Right lobe of liver (tissue), 6 donors: ENCODE data around the gene AKAP13. TPM values are rescaled to one million over a fixed set of nuclear protein-coding genes. Genes with fewer than 3 reads are reported as not detected.

ENCODE experiments used
- ATAC-seq, 4 donors: fragments of 200-7000 bp; cut with Tn5 transposase; one replicate each; pipeline ENCODE4 v1.9.1; 2020; ENCODE audit warnings: mild to moderate bottlenecking in 4 of 4, moderate library complexity in 4 of 4
- DNase-seq, 3 donors: peaks; one replicate each; pipeline ENCODE4 v3.0.0-alpha.2; 2020
- H3K27ac ChIP-seq, 3 donors: fragments of 200-600 bp; one replicate each; pipeline ENCODE4 v1.8.0; 2022
- H3K27me3 ChIP-seq, 2 donors: fragments of 200-600 bp; one replicate each; pipeline ENCODE4 v1.8.0; 2022
- H3K36me3 ChIP-seq, 4 donors: fragments of 200-600 bp; sonication (generic) in 1 of 4; one replicate each; pipeline versions ENCODE4 v1.5.1 to v1.8.0; 2017 to 2022; ENCODE audit warnings: control low read depth in 1 of 4
- H3K4me1 ChIP-seq, 4 donors: fragments of 200-600 bp; sonication (generic) in 1 of 4; one replicate each; pipeline versions ENCODE4 v1.5.1 to v1.8.0; 2017 to 2022; ENCODE audit warnings: control low read depth in 1 of 4
- H3K4me3 ChIP-seq, 3 donors: fragments of 200-600 bp; one replicate each; pipeline ENCODE4 v1.8.0; 2022
- H3K9me3 ChIP-seq, 4 donors: fragments of 200-600 bp; sonication (generic) in 1 of 4; one replicate each; pipeline versions ENCODE4 v1.5.1 to v1.8.0; 2017 to 2022; ENCODE audit warnings: control low read depth in 1 of 4
- POLR2A ChIP-seq: fragments of 450-650 bp; IDR thresholded peaks from one replicate; pipeline ENCODE4 v1.6.1; 2017; ENCODE audit warnings: antibody characterized with exemption, mild to moderate bottlenecking
- WGBS: methylation state at CpG from one replicate; pipeline ENCODE4 v1.1.6; 2018; ENCODE audit warnings: low coverage, low lambda C conversion rate; ENCODE audit not compliant: insufficient coverage; ENCODE audit errors: missing lambda C conversion rate; 5-methylcytosine and 5-hydroxymethylcytosine counted together
- intact Hi-C, 2 donors: fragments of 100-400 bp; cut with DNase I; formaldehyde crosslinking; loops; one replicate each; pipeline versions ENCODE4 v1.11.2 to v1.14.1; 2022
- total RNA-seq, 6 experiments: library from RNA; depleted of rRNA in 2 of 6; stranded (reverse); fragments of >200 nt in 2 of 6; fragmentation: NEBNext Ultra II Directional in 3 of 6; extraction: Animal tissue kit (Norgen Biotek cat#: 25700) in 3 of 6; gene quantifications; one replicate each; pipeline versions ENCODE4 v1.1.0 to v1.2.4, GENCODE V29; 2016 to 2023
- TF ChIP-seq, protein P1 (sequence below), 4 donors: fragments of 200-600 bp in 3 of 4; fragments of 450-650 bp in 1 of 4; IDR thresholded peaks; one replicate each; pipeline versions ENCODE4 v1.5.1 to v1.8.0; 2016 to 2022; ENCODE audit warnings: antibody characterized with exemption in 4 of 4, mild to moderate bottlenecking in 2 of 4
- donor health status: DM: no; HTN: yes; CAD: no.
- donor health status: DM: no; HTN: no; CAD: no.
- donor health status: DM: no; HTN: no; CAD: no.
- donor health status: DM: no; HTN: yes; CAD: no.
- donor health status: DM: no; HTN: yes; CAD: no.

Gene AKAP13
- total RNA-seq, 6 experiments from 2014 or later = 50.1 to 73.1 (median 63.9) TPM

DNA sequence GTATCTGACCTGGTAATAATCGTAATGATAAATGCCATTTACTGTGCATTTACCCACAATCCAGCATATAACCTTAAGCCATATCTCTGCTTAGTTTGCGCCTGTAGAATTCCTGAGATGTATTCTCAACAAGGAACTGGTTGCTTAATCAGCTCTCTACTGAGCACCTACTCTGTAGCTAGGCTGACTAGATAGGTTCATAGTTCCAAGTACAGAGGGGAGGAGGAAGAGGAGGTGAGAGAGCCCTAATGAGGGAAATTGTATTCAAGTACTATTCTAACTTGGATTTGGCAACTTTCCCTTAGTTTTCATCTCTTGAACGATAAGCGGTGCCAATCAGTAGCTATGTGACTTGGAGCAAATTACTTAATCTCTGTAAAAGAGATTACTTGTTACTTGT lies 5.6 kb upstream of the AKAP13 start:
- DNase-seq (no peak), ATAC-seq (no peak)
- intact Hi-C loops = no loop called here
- Histone ChIP-seq H3K4me3 (no peak overlapping the region), H3K4me1 (no peaks in the 10 kb centered on the region), H3K27ac (no peak overlapping the region), H3K36me3 (no peaks in the 10 kb centered on the region), H3K9me3 (no peaks in the 10 kb centered on the region), H3K27me3 (no peaks in the 10 kb centered on the region)
- WGBS = 77% methylated on average over 4 of the region's 4 CpGs
- TF ChIP-seq POLR2A = no peak
- TF ChIP-seq, protein P1, sequence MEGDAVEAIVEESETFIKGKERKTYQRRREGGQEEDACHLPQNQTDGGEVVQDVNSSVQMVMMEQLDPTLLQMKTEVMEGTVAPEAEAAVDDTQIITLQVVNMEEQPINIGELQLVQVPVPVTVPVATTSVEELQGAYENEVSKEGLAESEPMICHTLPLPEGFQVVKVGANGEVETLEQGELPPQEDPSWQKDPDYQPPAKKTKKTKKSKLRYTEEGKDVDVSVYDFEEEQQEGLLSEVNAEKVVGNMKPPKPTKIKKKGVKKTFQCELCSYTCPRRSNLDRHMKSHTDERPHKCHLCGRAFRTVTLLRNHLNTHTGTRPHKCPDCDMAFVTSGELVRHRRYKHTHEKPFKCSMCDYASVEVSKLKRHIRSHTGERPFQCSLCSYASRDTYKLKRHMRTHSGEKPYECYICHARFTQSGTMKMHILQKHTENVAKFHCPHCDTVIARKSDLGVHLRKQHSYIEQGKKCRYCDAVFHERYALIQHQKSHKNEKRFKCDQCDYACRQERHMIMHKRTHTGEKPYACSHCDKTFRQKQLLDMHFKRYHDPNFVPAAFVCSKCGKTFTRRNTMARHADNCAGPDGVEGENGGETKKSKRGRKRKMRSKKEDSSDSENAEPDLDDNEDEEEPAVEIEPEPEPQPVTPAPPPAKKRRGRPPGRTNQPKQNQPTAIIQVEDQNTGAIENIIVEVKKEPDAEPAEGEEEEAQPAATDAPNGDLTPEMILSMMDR (IDR thresholded peaks at IDR 0.05) = no peak

DNA sequence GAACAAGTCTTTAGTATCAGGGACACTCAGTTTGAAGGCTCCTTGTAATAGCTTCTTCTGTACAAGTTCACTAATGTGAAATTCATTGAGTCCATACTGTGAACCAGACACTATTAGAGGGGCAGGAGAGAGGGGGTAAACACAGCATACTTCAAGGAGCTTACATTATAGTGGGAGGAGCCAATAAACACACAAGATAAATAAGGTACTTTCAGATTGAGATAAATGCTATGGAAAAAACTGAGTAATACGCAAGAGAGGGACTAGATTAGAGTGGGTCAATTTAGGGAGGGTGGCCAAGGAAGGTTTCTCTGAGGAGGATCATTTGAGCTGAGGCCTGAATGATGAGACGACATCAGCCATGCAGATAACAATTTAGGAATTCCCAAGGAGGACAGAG lies 3.1 kb upstream of the AKAP13 start:
- H3K27me3 ChIP-seq = no peaks in the 10 kb centered on the region
- H3K9me3 ChIP-seq = no peaks in the 10 kb centered on the region
- no peaks in the 10 kb centered on the region for H3K36me3 ChIP-seq
- peaks cover 0 to 7% (median 0%) of the 10 kb centered on the region in 4 donors for H3K4me1 ChIP-seq
- no peak overlapping the region for H3K4me3 ChIP-seq
- WGBS = 96% methylated on average over 2 of the region's 2 CpGs
- DNase-seq (no peak), ATAC-seq (no peak)
- intact Hi-C loops = no loop called here
- H3K27ac ChIP-seq = no peak overlapping the region
- TF ChIP-seq POLR2A = no peak
- TF ChIP-seq, protein P1 (IDR thresholded peaks at IDR 0.05) = no peak

DNA sequence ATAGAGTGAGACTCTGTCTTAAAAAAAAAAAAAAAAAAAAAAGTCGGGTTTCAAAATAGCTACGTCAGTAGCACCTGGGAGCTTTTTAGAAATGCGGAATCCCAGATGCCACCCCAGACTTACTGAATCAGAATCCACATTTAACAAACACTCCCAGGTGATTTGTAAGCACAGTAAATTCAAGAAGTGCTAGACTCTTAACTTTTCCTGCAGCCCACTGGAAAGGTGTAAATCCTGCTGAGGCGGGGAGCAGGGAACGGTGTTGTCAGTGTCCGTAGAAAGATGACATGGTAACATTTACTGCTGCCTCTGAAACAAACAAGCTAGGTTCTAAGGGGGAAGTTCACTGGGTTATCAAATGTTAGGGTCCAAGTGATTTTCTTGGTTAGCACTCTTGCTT lies 2.4 kb upstream of the AKAP13 start:
- no peaks in the 10 kb centered on the region for H3K9me3 ChIP-seq
- H3K4me1 ChIP-seq = peaks cover 0 to 7% (median 0%) of the 10 kb centered on the region in 4 donors
- no peak for DNase-seq
- H3K27me3 ChIP-seq = no peaks in the 10 kb centered on the region
- no peak for TF ChIP-seq POLR2A
- TF ChIP-seq, protein P1 (IDR thresholded peaks at IDR 0.05) = no peak
- no peak for ATAC-seq
- no peak overlapping the region for H3K27ac ChIP-seq
- 90% methylated on average over 6 of the region's 6 CpGs for WGBS
- no peak overlapping the region for H3K4me3 ChIP-seq
- intact Hi-C loops = no loop called here
- no peaks in the 10 kb centered on the region for H3K36me3 ChIP-seq

DNA sequence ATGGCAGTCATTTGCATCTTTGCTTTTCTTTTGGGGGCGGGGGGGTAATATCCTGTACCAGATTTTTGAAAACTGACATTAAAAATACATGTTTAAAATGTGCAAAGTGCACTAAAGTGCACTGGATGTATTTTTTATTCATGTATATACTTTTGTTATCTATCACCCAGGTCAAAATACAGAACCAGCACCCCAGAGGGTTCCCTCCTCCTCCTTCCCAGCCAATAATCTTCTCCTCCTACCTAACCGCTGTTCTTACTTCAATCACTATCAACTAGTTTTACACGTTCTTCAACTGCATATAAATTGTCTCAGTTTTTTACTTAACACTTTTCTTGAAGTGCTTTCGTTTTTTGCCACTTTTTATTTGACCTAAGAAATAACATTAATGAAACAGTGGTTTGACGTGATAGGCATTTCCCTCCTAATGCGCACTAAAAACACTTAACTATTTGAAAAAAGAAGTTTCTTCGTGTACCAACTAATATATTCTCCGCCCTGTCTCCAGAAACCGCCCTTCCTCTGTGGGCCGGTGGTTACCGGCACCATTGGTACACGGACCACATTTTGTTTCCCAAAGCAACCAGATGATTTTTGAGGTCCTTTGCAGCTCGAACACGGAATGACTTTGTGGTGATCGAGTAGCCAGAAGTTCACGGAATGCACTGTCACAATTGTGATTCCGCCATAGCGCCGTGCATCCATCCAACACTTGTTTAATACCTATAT lies 836 bp upstream of the AKAP13 start:
- WGBS = 3% methylated on average over 19 of the region's 19 CpGs
- no peaks in the 10 kb centered on the region for H3K36me3 ChIP-seq
- peak in 1 of 4 donors; percentile 14 for ATAC-seq
- H3K4me1 ChIP-seq = peaks cover 0 to 7% (median 0%) of the 10 kb centered on the region in 4 donors
- TF ChIP-seq, protein P1 (IDR thresholded peaks at IDR 0.05) = no peak
- TF ChIP-seq POLR2A = no peak
- DNase-seq = no peak
- intact Hi-C loops = no loop called here
- no peaks in the 10 kb centered on the region for H3K27me3 ChIP-seq
- H3K9me3 ChIP-seq = no peaks in the 10 kb centered on the region
- H3K27ac ChIP-seq = peak overlapping the region in 2 of 3 donors; percentile 58
- peak overlapping the region; percentile 52 to 90 (median 80) for H3K4me3 ChIP-seq
